Body of pancreas (tissue), 4 donors: ENCODE results near the gene CHST14.
A peak's percentile ranks its signal among the peaks of the same experiment; 100 is the strongest.

ENCODE experiments used
- POLR2A ChIP-seq, 3 donors: fragments of 450-650 bp; IDR thresholded peaks; one replicate each; pipeline ENCODE4 v1.6.1; 2016; ENCODE audit warnings: antibody characterized with exemption in 3 of 3, mild to moderate bottlenecking in 2 of 3
- TF ChIP-seq, protein P1 (sequence below), 7 experiments: fragments of 450-650 bp in 4 of 7; fragments of 200-600 bp in 3 of 7; sonication (generic) in 3 of 7; IDR thresholded peaks; one replicate each; pipeline ENCODE4 v1.5.1; 2016 to 2019; ENCODE audit warnings: antibody characterized with exemption in 7 of 7

GRCh38 chr15:40511472-40512133 lies 40.8 kb downstream of the CHST14 start:
- TF ChIP-seq, protein P1, sequence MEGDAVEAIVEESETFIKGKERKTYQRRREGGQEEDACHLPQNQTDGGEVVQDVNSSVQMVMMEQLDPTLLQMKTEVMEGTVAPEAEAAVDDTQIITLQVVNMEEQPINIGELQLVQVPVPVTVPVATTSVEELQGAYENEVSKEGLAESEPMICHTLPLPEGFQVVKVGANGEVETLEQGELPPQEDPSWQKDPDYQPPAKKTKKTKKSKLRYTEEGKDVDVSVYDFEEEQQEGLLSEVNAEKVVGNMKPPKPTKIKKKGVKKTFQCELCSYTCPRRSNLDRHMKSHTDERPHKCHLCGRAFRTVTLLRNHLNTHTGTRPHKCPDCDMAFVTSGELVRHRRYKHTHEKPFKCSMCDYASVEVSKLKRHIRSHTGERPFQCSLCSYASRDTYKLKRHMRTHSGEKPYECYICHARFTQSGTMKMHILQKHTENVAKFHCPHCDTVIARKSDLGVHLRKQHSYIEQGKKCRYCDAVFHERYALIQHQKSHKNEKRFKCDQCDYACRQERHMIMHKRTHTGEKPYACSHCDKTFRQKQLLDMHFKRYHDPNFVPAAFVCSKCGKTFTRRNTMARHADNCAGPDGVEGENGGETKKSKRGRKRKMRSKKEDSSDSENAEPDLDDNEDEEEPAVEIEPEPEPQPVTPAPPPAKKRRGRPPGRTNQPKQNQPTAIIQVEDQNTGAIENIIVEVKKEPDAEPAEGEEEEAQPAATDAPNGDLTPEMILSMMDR (IDR thresholded peaks at IDR 0.05): peak in 1 of 7 experiments; percentile 16
- TF ChIP-seq POLR2A (IDR thresholded peaks at IDR 0.05): peak in 2 of 3 donors; percentile 28
